A673 (cell line): Measurements from ENCODE around the gene GPR158. TPM values are rescaled to one million over a fixed set of nuclear protein-coding genes. Genes with fewer than 3 reads are reported as not detected.

Experiments used
- BruUV-seq: library from RNA; stranded (reverse); fragments of 400-500 nt; replicated peaks from 2 replicates; lab custom pipeline; 2021; lab: Mats Ljungman, UMichigan
- CTCF ChIA-PET: fragments of 300-600 bp; sonication (Branson Sonifier 250); formaldehyde crosslinking; loops from one replicate; lab custom pipeline; 2022; ENCODE audit warnings: antibody characterized with exemption; lab: Charles Lee
- POLR2A ChIA-PET: fragments of 300-600 bp; sonication (Branson Sonifier 250); formaldehyde crosslinking; loops from one replicate; lab custom pipeline; 2022; ENCODE audit warnings: antibody characterized with exemption; ENCODE audit not compliant: low non-redundant PET; lab: Charles Lee
- DNase-seq: peaks from one replicate; pipeline ENCODE4 v3.0.0-alpha.2; 2015; ENCODE audit warnings: low spot score
- H3K27ac ChIP-seq: fragments of 200-600 bp; sonication (generic); 2 replicates; pipeline ENCODE4 v1.5.1; 2016; ENCODE audit warnings: mixed run types, low read depth, mild to moderate bottlenecking, mixed read lengths, antibody characterized with exemption, low read length; ENCODE audit not compliant: poor library complexity, severe bottlenecking
- H3K27me3 ChIP-seq: fragments of 200-600 bp; sonication (generic); replicated peaks from 2 replicates; pipeline ENCODE4 v1.6.1; 2017; ENCODE audit warnings: mixed run types, low read depth, mild to moderate bottlenecking, mixed read lengths, antibody characterized with exemption, low read length; ENCODE audit not compliant: insufficient read depth, poor library complexity
- H3K36me3 ChIP-seq: fragments of 200-600 bp; sonication (generic); 2 replicates; pipeline ENCODE4 v1.6.1; 2016; ENCODE audit warnings: mixed run types, mild to moderate bottlenecking, mixed read lengths, antibody characterized with exemption, low read length; ENCODE audit not compliant: insufficient read depth, poor library complexity, severe bottlenecking
- H3K4me1 ChIP-seq: fragments of 200-600 bp; sonication (generic); 2 replicates; pipeline ENCODE4 v1.6.1; 2017; ENCODE audit warnings: mixed run types, mild to moderate bottlenecking, mixed read lengths, antibody characterized with exemption, low read length; ENCODE audit not compliant: insufficient read depth, poor library complexity, severe bottlenecking
- H3K4me3 ChIP-seq: fragments of 200-600 bp; sonication (generic); 2 replicates; pipeline ENCODE4 v1.5.1; 2016; ENCODE audit warnings: low read depth, mixed run types, mild to moderate bottlenecking, mixed read lengths, low read length; ENCODE audit not compliant: poor library complexity, severe bottlenecking
- H3K9me3 ChIP-seq: fragments of 200-600 bp; sonication (generic); 2 replicates; pipeline ENCODE4 v1.6.1; 2016; ENCODE audit warnings: mixed run types, low read depth, mild to moderate bottlenecking, mixed read lengths, antibody characterized with exemption, low read length; ENCODE audit not compliant: poor library complexity, severe bottlenecking
- CTCF ChIP-seq: fragments of 300-800, 200-600 bp; sonication (generic); conservative IDR thresholded peaks from 2 replicates; pipeline ENCODE4 v1.5.1; 2017; ENCODE audit warnings: low read depth, mild to moderate bottlenecking, antibody characterized with exemption, low read length, moderate library complexity, mixed read lengths
- EZH2 ChIP-seq: fragments of 200-600 bp; sonication (generic); IDR thresholded peaks from 2 replicates; pipeline ENCODE4 v1.6.1; 2017; ENCODE audit warnings: borderline replicate concordance, low read depth, mild to moderate bottlenecking, mixed read lengths, antibody characterized with exemption, low read length; ENCODE audit not compliant: poor library complexity, severe bottlenecking
- intact Hi-C: fragments of 100-400 bp; cut with micrococcal nuclease; formaldehyde crosslinking; loops from one replicate; pipeline ENCODE4 v1.10.0; 2022; ENCODE audit not compliant: unreplicated experiment
- total RNA-seq: library from RNA; stranded (reverse); gene quantifications from 2 replicates; pipeline ENCODE4 v1.2.3, GENCODE V29; 2021

GPR158 gene
- total RNA-seq, 1 experiment from 2014 or later: not detected

- no peaks in the 10 kb centered on the region for H3K9me3 ChIP-seq
- BruUV-seq: no TSS peak
- H3K4me3 ChIP-seq: no peak overlapping the region
- DNase-seq: no peak
- CTCF ChIA-PET: no interaction called here
- POLR2A ChIA-PET: no interaction called here
- intact Hi-C loops: no loop called here
- peaks cover 85% of the 10 kb centered on the region for H3K27me3 ChIP-seq
- H3K27ac ChIP-seq: no peak overlapping the region
- H3K4me1 ChIP-seq: peaks cover 7% of the 10 kb centered on the region
- TF ChIP-seq EZH2 (no peak), CTCF (no peak)
- H3K36me3 ChIP-seq: no peaks in the 10 kb centered on the region
Measured at GRCh38 chr10:25170627-25171026, 4.2 kb upstream of the GPR158 start.

- ChIA-PET CTCF (no interaction called here), POLR2A (no interaction called here)
- intact Hi-C loops: no loop called here
- no peaks in the 10 kb centered on the region for H3K9me3 ChIP-seq
- H3K4me1 ChIP-seq: peaks cover 13% of the 10 kb centered on the region
- no peaks in the 10 kb centered on the region for H3K36me3 ChIP-seq
- no peak overlapping the region for H3K27ac ChIP-seq
- no peak for DNase-seq
- peaks cover 90% of the 10 kb centered on the region for H3K27me3 ChIP-seq
- no TSS peak for BruUV-seq
- no peak overlapping the region for H3K4me3 ChIP-seq
- TF ChIP-seq EZH2 (no peak), CTCF (no peak)
Measured at GRCh38 chr10:25175527-25176420, 973 bp downstream of the GPR158 start.

- TF ChIP-seq EZH2 (peak; percentile 11), CTCF (no peak)
- no TSS peak for BruUV-seq
- ChIA-PET CTCF (no interaction called here), POLR2A (no interaction called here)
- no peak overlapping the region for H3K27ac ChIP-seq
- no peak for DNase-seq
- H3K36me3 ChIP-seq: no peaks in the 10 kb centered on the region
- intact Hi-C loops: no loop called here
- H3K27me3 ChIP-seq: peaks cover 86% of the 10 kb centered on the region
- no peaks in the 10 kb centered on the region for H3K9me3 ChIP-seq
- H3K4me1 ChIP-seq: peaks cover 13% of the 10 kb centered on the region
- H3K4me3 ChIP-seq: no peak overlapping the region
Measured at GRCh38 chr10:25176421-25176968, 1.7 kb downstream of the GPR158 start.
